Stimulated activated naive B cell treated with anti-CD40 and anti-IgM and Interleukin-4, amounts not matched to agents 10 μg/mL and 1 μg/mL and 100 μg/mL, for 72 hours (primary cell): Measurements from ENCODE around the gene GABPB1.
A peak's percentile ranks its signal among the peaks of the same experiment; 100 is the strongest.

Source experiments
- ATAC-seq, 2 donors: fragments of 150-1000 bp; cut with Tn5 transposase; replicated peaks; 2 replicates each; pipeline ENCODE4 v1.10.0; 2021; ENCODE audit warnings: moderate library complexity in 1 of 2
- DNase-seq: peaks from one replicate; pipeline ENCODE4 v3.0.0; 2021
- H3K27ac Mint-ChIP-seq: one replicate; pipeline ENCODE4 v1.8.0; 2022; ENCODE audit warnings: mild to moderate bottlenecking, mixed read lengths
- H3K27me3 Mint-ChIP-seq, 2 donors: one replicate each; pipeline ENCODE4 v1.8.0; 2022; ENCODE audit warnings: mixed read lengths in 2 of 2
- H3K36me3 Mint-ChIP-seq, 2 donors: one replicate each; pipeline ENCODE4 v1.8.0; 2022; ENCODE audit warnings: mixed read lengths in 2 of 2, mild to moderate bottlenecking in 1 of 2
- H3K4me1 Mint-ChIP-seq, 2 donors: one replicate each; pipeline ENCODE4 v1.8.0; 2022; ENCODE audit warnings: mixed read lengths in 2 of 2, mild to moderate bottlenecking in 1 of 2
- H3K4me3 Mint-ChIP-seq, 2 donors: one replicate each; pipeline ENCODE4 v1.8.0; 2022; ENCODE audit warnings: mild to moderate bottlenecking in 2 of 2, mixed read lengths in 2 of 2, moderate library complexity in 1 of 2
- H3K9me3 Mint-ChIP-seq, 2 donors: one replicate each; pipeline ENCODE4 v1.8.0; 2022; ENCODE audit warnings: mixed read lengths in 2 of 2, mild to moderate bottlenecking in 1 of 2

Gene GABPB1

DNA sequence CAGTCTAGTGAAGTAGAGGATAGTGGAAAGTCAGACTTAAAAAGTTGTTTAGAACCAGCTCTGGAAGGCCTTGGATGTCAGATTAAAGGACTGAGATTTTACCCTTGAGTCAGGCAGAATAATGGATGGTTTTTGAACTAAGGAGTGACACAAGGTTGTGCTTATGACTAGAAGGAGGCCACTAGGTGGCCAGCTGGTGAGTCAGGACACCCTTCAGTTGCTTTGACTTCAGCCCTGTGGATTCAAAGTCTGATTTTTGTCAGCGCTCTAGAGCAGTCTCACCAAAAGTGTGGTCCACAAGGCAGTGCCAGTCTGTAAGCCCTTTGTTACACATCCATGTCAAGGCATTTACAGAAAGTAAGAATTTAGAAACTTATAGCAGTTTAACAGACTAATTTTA, 3.8 kb upstream of the GABPB1 start:
- peak overlapping the region; percentile 20 for H3K27ac Mint-ChIP-seq
- H3K4me3 Mint-ChIP-seq = no peak overlapping the region
- H3K27me3 Mint-ChIP-seq = no peaks in the 10 kb centered on the region
- H3K9me3 Mint-ChIP-seq = peaks cover 0 to 3% of the 10 kb centered on the region in 2 donors
- H3K4me1 Mint-ChIP-seq = peaks cover 20 to 36% of the 10 kb centered on the region in 2 donors
- H3K36me3 Mint-ChIP-seq = peaks cover 40 to 62% of the 10 kb centered on the region in 2 donors
- peak; percentile 30 to 41 for ATAC-seq
- DNase-seq = peak; percentile 23

DNA sequence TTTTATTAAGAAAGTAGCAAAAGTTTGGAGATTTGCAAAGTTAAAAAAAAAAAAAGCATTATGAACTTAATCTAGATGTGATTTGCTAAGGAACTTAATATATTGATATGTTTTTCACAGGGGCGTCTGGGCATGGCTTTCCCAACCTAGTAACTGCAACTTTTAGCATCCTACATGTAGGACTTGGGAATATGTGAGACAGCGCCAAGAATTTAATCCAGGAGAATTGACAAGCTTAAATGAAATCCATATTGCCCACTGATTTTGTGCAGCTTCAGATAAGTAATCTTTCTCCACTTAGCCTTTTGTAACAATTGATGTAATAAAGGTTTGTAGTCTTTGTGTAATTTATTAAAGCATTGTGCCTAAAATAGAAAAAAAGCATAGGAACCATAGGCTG, 982 bp upstream of the GABPB1 start:
- Mint-ChIP-seq H3K27ac (peak overlapping the region; percentile 98), H3K36me3 (peaks cover 33 to 62% of the 10 kb centered on the region in 2 donors), H3K27me3 (no peaks in the 10 kb centered on the region), H3K9me3 (peaks cover 0 to 3% of the 10 kb centered on the region in 2 donors), H3K4me1 (peaks cover 21 to 32% of the 10 kb centered on the region in 2 donors), H3K4me3 (peak overlapping the region; percentile 80 to 96)
- no peak for DNase-seq
- no peak for ATAC-seq

DNA sequence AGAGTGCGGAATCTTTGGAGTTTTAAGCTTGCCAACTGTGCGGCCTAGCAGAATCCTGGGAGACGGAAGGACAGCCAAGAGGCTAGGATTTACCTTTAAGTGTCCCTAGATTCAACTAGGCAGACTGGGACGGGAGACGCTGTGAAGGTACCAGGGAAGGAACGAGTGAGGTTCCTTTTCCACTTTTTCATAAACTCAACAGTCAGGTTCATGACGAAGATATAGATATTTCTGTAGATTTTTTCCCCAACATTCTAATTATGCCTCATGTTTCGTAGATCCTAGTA, 564 bp upstream of the GABPB1 start:
- no peak for ATAC-seq
- peaks cover 25 to 36% of the 10 kb centered on the region in 2 donors for H3K4me1 Mint-ChIP-seq

GRCh38 chr15:50353975-50354837, 792 bp downstream of the GABPB1 start:
- Mint-ChIP-seq H3K4me1 (peaks cover 27 to 44% of the 10 kb centered on the region in 2 donors), H3K27me3 (no peaks in the 10 kb centered on the region), H3K4me3 (peak overlapping the region; percentile 80 to 96), H3K36me3 (peaks cover 28 to 56% of the 10 kb centered on the region in 2 donors), H3K27ac (peak overlapping the region; percentile 98), H3K9me3 (peaks cover 0 to 3% of the 10 kb centered on the region in 2 donors)
- peak; percentile 46 to 47 for ATAC-seq
- DNase-seq = peak; percentile 45

More for the DNA sequence above, 564 bp upstream of the GABPB1 start:
- Mint-ChIP-seq H3K27ac (peak overlapping the region; percentile 98), H3K27me3 (no peaks in the 10 kb centered on the region), H3K36me3 (peaks cover 31 to 62% of the 10 kb centered on the region in 2 donors), H3K4me3 (peak overlapping the region; percentile 80 to 96), H3K9me3 (peaks cover 0 to 3% of the 10 kb centered on the region in 2 donors)
- DNase-seq = no peak

DNA sequence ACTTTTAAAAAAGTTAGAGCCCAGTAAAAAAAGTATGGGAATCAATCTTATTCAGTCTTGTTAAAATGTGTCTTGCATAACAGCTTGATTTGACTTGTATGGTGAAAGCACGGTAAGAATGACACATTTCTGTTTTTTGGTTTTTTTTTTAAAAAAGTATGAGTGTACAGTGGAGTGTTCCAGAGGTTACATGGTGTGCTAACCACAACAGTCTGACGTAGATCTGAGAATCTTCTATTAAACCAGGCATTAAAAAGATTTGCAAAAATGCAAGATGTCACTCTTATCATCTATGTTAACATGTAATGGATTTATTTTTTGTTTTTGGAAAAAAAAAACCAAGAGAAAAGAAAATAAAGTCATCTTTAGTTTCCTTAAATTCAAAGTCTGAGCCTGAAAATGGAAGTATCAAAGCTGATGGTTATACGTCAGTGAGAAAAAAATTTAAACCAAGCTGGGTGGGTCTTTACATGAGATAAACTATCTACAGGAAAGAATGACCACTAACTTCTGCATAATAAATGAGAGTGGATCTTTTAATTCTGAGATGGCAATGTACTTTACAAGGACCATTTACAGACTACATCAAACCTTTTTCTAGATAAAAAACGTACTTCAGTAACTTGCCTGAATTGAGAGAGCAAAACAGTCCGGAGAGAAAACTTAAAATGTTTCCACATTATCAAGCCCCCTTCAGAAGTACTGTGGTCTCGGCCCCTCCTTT, 1.6 kb downstream of the GABPB1 start:
- H3K9me3 Mint-ChIP-seq = peaks cover 0 to 3% of the 10 kb centered on the region in 2 donors
- no peak for DNase-seq
- H3K4me3 Mint-ChIP-seq = peak overlapping the region; percentile 80 to 96
- H3K27ac Mint-ChIP-seq = peak overlapping the region; percentile 98
- H3K4me1 Mint-ChIP-seq = peaks cover 30 to 44% of the 10 kb centered on the region in 2 donors
- H3K36me3 Mint-ChIP-seq = peaks cover 23 to 52% of the 10 kb centered on the region in 2 donors
- H3K27me3 Mint-ChIP-seq = no peaks in the 10 kb centered on the region
- peak; percentile 52 to 59 for ATAC-seq

GRCh38 chr15:50350621-50351020, 4.4 kb downstream of the GABPB1 start:
- ATAC-seq = no peak
- Mint-ChIP-seq H3K36me3 (peaks cover 14 to 41% of the 10 kb centered on the region in 2 donors), H3K4me3 (peak overlapping the region; percentile 53 to 77), H3K4me1 (peaks cover 22 to 40% of the 10 kb centered on the region in 2 donors), H3K9me3 (no peaks in the 10 kb centered on the region), H3K27ac (peak overlapping the region; percentile 82), H3K27me3 (no peaks in the 10 kb centered on the region)
- no peak for DNase-seq

DNA sequence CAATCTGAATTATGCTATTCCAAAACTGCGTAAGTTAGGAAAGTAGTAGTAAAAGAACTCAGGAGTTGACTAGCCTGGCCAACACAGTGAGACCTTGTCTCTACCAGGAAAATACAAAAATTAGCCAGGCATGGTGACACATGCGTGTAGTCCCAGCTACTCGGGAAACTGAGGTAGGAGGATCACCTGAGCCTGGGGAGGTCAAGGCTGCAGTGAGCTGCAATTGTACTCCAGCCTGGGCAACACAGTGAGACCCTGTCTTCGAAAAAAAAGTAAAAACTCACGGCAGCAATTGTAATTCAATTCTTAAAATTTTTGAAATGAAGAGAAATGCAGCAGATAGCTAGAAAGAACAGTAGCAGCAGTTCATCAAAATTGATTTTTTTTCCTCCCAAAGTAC, 9.7 kb downstream of the GABPB1 start:
- Mint-ChIP-seq H3K4me1 (peaks cover 19 to 50% of the 10 kb centered on the region in 2 donors), H3K27ac (no peak overlapping the region), H3K9me3 (peaks cover 0 to 1% of the 10 kb centered on the region in 2 donors), H3K36me3 (peaks cover 13 to 26% of the 10 kb centered on the region in 2 donors), H3K4me3 (no peak overlapping the region), H3K27me3 (no peaks in the 10 kb centered on the region)
- DNase-seq = no peak
- no peak for ATAC-seq

DNA sequence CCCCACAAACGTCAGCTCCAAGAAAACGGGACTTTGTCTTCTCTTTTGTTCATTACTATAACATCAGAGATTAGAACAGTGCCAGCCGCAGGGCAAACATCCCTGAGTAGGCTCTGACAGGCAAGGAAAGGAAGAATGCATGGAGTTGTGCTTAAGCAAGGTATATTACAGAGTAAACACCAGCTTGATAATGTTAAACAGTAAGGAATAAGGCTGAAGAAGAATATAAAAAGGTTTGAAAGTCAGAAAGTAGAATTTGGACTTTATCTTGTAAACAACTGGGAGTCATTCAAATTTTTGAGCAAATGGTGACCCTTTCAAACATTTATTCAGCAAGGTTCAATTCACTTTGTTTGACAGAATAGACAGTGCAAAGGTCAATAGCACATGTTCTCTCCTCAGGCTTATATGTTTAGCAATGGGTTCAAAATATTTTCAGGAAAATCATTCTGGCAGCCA, 11.0 kb downstream of the GABPB1 start:
- no peak overlapping the region for H3K4me3 Mint-ChIP-seq
- DNase-seq = no peak
- no peak for ATAC-seq
- peaks cover 0 to 1% of the 10 kb centered on the region in 2 donors for H3K9me3 Mint-ChIP-seq
- peaks cover 14 to 28% of the 10 kb centered on the region in 2 donors for H3K36me3 Mint-ChIP-seq
- H3K27me3 Mint-ChIP-seq = no peaks in the 10 kb centered on the region
- H3K4me1 Mint-ChIP-seq = peaks cover 20 to 53% of the 10 kb centered on the region in 2 donors
- no peak overlapping the region for H3K27ac Mint-ChIP-seq

DNA sequence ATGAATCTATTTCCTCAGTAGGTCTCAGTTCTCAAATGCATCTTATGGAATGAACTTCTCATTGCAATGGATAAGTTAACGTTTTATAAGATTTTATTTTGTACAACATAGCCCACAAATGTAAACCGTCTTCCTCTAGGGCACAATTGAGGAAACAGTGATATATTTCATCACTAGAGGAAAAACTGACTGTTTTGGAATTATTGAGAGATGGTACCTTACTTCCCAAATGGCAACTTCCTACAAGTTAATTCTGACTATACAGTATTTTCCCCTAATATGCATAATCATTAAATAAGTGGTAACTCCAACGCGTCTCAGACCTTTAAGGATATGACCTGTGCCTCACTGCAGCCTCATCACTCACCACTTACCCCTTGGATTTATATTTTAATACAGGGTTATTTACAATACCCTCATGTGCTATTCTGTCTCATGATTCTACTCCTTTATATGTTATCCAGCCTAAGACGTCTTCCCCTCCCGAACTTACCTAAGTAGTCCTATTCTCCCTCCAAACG, 13.3 kb downstream of the GABPB1 start:
- Mint-ChIP-seq H3K4me1 (peaks cover 19 to 56% of the 10 kb centered on the region in 2 donors), H3K27ac (no peak overlapping the region), H3K27me3 (no peaks in the 10 kb centered on the region), H3K4me3 (no peak overlapping the region), H3K9me3 (peaks cover 0 to 1% of the 10 kb centered on the region in 2 donors), H3K36me3 (peaks cover 14 to 32% of the 10 kb centered on the region in 2 donors)
- ATAC-seq = peak; percentile 42 to 64
- DNase-seq = no peak

- Mint-ChIP-seq H3K9me3 (peaks cover 0 to 1% of the 10 kb centered on the region in 2 donors), H3K4me3 (no peak overlapping the region), H3K36me3 (peaks cover 11 to 25% of the 10 kb centered on the region in 2 donors), H3K4me1 (peaks cover 15 to 47% of the 10 kb centered on the region in 2 donors), H3K27me3 (no peaks in the 10 kb centered on the region), H3K27ac (no peak overlapping the region)
- DNase-seq (no peak), ATAC-seq (peak in 1 of 2 donors; percentile 45)
These were observed 14.6 kb downstream of the GABPB1 start for GRCh38 chr15:50340416-50340815.

DNA sequence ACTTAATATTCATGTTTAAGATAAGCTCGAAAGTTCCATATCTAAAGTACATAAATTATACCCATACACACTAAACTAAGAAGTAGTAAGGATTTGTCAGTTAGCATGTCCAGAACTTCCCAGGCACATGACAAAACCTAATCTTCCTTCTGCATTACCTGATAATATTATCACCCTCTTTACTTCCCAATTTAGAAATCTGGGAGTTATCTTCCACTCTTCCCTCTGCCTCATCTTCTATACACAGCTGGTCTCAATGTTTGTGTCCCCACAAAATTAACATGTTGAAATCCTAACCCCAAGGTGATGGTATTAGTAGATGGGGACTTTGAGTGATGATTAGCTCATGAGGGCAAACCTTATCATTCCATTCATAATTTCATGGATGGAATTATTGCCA, 15.3 kb downstream of the GABPB1 start:
- DNase-seq = no peak
- peaks cover 0 to 1% of the 10 kb centered on the region in 2 donors for H3K9me3 Mint-ChIP-seq
- H3K4me3 Mint-ChIP-seq = no peak overlapping the region
- H3K4me1 Mint-ChIP-seq = peaks cover 17 to 54% of the 10 kb centered on the region in 2 donors
- no peak for ATAC-seq
- no peaks in the 10 kb centered on the region for H3K27me3 Mint-ChIP-seq
- H3K36me3 Mint-ChIP-seq = peaks cover 10 to 23% of the 10 kb centered on the region in 2 donors
- H3K27ac Mint-ChIP-seq = peak overlapping the region; percentile 16

GRCh38 chr15:50335251-50335650, 19.7 kb downstream of the GABPB1 start:
- ATAC-seq (no peak), DNase-seq (no peak)
- H3K4me3 Mint-ChIP-seq = no peak overlapping the region
- H3K36me3 Mint-ChIP-seq = peaks cover 12 to 23% of the 10 kb centered on the region in 2 donors
- H3K27ac Mint-ChIP-seq = peak overlapping the region; percentile 14
- no peaks in the 10 kb centered on the region for H3K27me3 Mint-ChIP-seq
- H3K9me3 Mint-ChIP-seq = no peaks in the 10 kb centered on the region
- H3K4me1 Mint-ChIP-seq = peaks cover 16 to 52% of the 10 kb centered on the region in 2 donors

GRCh38 chr15:50333229-50333628, 21.8 kb downstream of the GABPB1 start:
- Mint-ChIP-seq H3K4me1 (peaks cover 13 to 36% of the 10 kb centered on the region in 2 donors), H3K27ac (no peak overlapping the region), H3K27me3 (no peaks in the 10 kb centered on the region)

GRCh38 chr15:50330921-50331320, 24.1 kb downstream of the GABPB1 start:
- Mint-ChIP-seq H3K27me3 (no peaks in the 10 kb centered on the region), H3K9me3 (no peaks in the 10 kb centered on the region), H3K4me1 (peaks cover 13 to 41% of the 10 kb centered on the region in 2 donors), H3K36me3 (peaks cover 7 to 14% of the 10 kb centered on the region in 2 donors), H3K4me3 (no peak overlapping the region), H3K27ac (no peak overlapping the region)
- ATAC-seq (peak in 1 of 2 donors; percentile 68), DNase-seq (no peak)

More at GRCh38 chr15:50333229-50333628, 21.8 kb downstream of the GABPB1 start:
- Mint-ChIP-seq H3K36me3 (peaks cover 10 to 15% of the 10 kb centered on the region in 2 donors), H3K4me3 (no peak overlapping the region), H3K9me3 (no peaks in the 10 kb centered on the region)
- DNase-seq (no peak), ATAC-seq (no peak)
